Activated CD4-positive, alpha-beta memory T cell treated with anti-CD3 and anti-CD28 coated beads for 36 hours (primary cell): ENCODE data around the gene COL28A1. TPM values are rescaled to one million over a fixed set of nuclear protein-coding genes. Genes with fewer than 3 reads are reported as not detected.

ENCODE experiments used
- CTCF ChIA-PET: fragments of 350-600 bp; sonication (Branson Sonifier 250); formaldehyde crosslinking; loops from one replicate; lab custom pipeline; 2021; ENCODE audit warnings: antibody characterized with exemption, inconsistent platforms; lab: Charles Lee
- POLR2A ChIA-PET: fragments of 350-600 bp; sonication (Branson Sonifier 250); formaldehyde crosslinking; loops from one replicate; lab custom pipeline; 2021; ENCODE audit warnings: antibody characterized with exemption; lab: Charles Lee
- DNase-seq: peaks from one replicate; pipeline ENCODE4 v3.0.0-alpha.2; 2020
- H3K27ac Mint-ChIP-seq: one replicate; pipeline ENCODE4 v1.8.0; 2021; ENCODE audit warnings: mixed read lengths
- H3K27me3 Mint-ChIP-seq: one replicate; pipeline ENCODE4 v1.8.0; 2021; ENCODE audit warnings: mixed read lengths
- H3K36me3 Mint-ChIP-seq: one replicate; pipeline ENCODE4 v1.8.0; 2021; ENCODE audit warnings: mixed read lengths
- H3K4me1 Mint-ChIP-seq: one replicate; pipeline ENCODE4 v1.8.0; 2021; ENCODE audit warnings: low read depth, mixed read lengths
- H3K4me3 Mint-ChIP-seq: one replicate; pipeline ENCODE4 v1.8.0; 2021; ENCODE audit warnings: mild to moderate bottlenecking, mixed read lengths
- H3K9me3 Mint-ChIP-seq: one replicate; pipeline ENCODE4 v1.8.0; 2021; ENCODE audit warnings: mixed read lengths
- intact Hi-C: fragments of 100-400 bp; cut with micrococcal nuclease; formaldehyde crosslinking; loops from one replicate; pipeline ENCODE4 v1.15.1; 2023
- total RNA-seq, 2 experiments: library from RNA; stranded (reverse); gene quantifications; one replicate each; pipeline ENCODE4 v1.2.3, GENCODE V29; 2021

Gene COL28A1
- total RNA-seq, 2 experiments from 2014 or later, result 0.19 TPM; not detected in 1

DNA sequence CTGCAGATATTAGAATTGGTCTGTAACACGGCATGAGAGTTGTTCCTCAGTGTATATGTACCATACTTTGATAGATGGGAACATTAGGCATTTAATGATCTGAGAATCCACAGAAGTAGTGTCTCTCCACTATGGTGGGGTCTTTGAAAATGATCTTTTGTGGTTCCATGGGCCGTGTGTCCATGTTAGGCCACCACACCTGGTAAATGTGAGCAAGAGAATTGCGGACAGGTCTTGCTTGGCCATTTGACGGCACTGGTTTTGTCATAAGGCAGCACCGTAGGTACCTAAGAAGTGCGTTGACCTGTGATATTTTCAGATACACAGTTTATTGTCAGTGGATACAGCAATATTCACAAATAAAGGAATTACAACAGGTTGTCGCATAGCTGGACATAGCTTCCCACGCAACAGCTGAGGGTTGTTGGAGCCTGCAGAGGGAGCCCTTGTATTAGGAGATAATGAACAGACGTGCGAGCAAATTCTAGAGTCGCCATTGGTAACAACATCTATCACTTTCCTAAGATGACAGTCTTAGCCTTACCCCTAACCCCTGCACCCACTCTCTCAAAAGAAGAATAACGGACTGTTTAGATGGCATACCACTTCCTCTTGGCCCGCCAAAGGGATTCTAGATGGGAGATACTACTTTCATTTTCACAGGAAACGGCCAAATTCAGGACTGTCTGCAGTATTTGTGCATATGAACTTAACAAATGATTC is 111.4 kb downstream of the COL28A1 start:
- no peak overlapping the region for H3K27ac Mint-ChIP-seq
- peak overlapping the region; percentile 54 for H3K4me3 Mint-ChIP-seq
- peaks cover 5% of the 10 kb centered on the region for H3K4me1 Mint-ChIP-seq
- no peaks in the 10 kb centered on the region for H3K27me3 Mint-ChIP-seq
- H3K9me3 Mint-ChIP-seq, result no peaks in the 10 kb centered on the region
- POLR2A ChIA-PET, result interaction anchor here (0.5 kb wide), 1 partner anchor 456 kb away, joined by 3 read pairs; no protein-coding TSS in a partner anchor
- no peaks in the 10 kb centered on the region for H3K36me3 Mint-ChIP-seq
- DNase-seq, result peak; percentile 41
- CTCF ChIA-PET, result interaction anchor here (0.6 to 2.0 kb wide), 6 partner anchors 8 to 872 kb away, joined by 3 to 7 read pairs (median 4); partner anchors contain the start of gene C1GALT1
- intact Hi-C loops, result loop anchor here (2.0 kb wide), 1 partner anchor 116 kb away; no protein-coding TSS in a partner anchor

DNA sequence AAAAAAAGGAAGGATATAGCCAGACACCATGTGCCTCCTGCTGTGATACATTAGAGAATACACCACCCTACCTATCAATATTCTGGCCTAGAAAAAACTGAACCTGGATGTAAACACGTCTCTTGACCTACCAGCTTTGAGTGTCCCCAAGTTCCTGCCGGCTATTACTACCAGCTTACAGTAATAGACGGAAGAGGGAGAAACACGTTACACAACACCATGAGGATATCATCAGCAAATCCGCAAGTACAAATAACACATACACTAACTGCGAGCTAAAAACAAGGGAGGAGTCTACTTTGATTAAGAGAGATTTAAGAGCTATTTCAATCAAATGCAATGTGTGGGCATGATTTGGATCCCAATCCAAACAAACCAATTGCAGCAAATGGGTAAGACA is 113.0 kb downstream of the COL28A1 start:
- Mint-ChIP-seq H3K27me3 (no peaks in the 10 kb centered on the region), H3K4me1 (peaks cover 5% of the 10 kb centered on the region), H3K27ac (no peak overlapping the region), H3K9me3 (no peaks in the 10 kb centered on the region), H3K36me3 (no peaks in the 10 kb centered on the region), H3K4me3 (no peak overlapping the region)
- POLR2A ChIA-PET, result no interaction called here
- intact Hi-C loops, result no loop called here
- CTCF ChIA-PET, result interaction anchor here (2.0 kb wide), 1 partner anchor 319 kb away, joined by 7 read pairs; no protein-coding TSS in a partner anchor
- DNase-seq, result no peak

DNA sequence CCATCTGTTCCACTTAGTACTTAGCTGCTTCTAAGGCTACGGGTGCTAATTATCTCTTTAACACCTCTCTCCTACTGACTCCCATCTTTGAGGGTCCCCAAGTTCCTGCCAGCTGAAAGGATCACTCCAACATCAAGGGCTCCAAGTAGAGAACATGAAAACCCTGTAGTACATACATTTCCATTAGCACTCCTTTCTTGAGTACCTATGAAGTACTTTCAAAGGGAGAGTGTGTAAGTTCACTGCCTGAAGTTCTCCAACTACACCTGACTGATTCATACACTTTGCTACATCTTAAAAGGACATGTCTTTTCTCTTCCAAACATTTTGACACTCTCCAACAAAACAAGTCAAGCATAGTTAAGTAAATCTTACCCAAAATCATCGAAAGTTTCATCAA is 113.8 kb downstream of the COL28A1 start:
- H3K27ac Mint-ChIP-seq, result no peak overlapping the region
- no peaks in the 10 kb centered on the region for H3K27me3 Mint-ChIP-seq
- intact Hi-C loops, result no loop called here
- ChIA-PET POLR2A (no interaction called here), CTCF (no interaction called here)
- H3K9me3 Mint-ChIP-seq, result no peaks in the 10 kb centered on the region
- no peak overlapping the region for H3K4me3 Mint-ChIP-seq
- peaks cover 5% of the 10 kb centered on the region for H3K4me1 Mint-ChIP-seq
- no peaks in the 10 kb centered on the region for H3K36me3 Mint-ChIP-seq
- no peak for DNase-seq

DNA sequence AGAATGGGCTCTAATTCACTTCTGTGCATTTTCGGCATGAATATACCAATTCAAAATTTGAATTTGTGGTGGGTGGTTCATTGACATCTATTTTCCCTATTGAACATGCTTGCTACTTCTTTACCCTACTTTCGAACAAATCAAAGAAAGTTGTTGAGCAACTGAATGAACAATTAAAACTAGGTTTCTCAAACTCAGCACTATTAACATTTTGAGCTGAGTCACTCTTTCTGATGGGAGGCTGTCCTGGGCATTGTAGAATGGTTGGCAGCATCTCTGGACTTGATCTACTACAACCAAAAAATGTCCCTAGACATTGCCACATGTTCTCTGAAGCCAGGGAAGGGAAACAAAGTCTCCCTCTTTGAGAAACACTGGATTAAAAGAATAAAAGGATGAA is 116.7 kb downstream of the COL28A1 start:
- ChIA-PET POLR2A (no interaction called here), CTCF (no interaction called here)
- no peak for DNase-seq
- Mint-ChIP-seq H3K4me1 (peaks cover 7% of the 10 kb centered on the region), H3K27me3 (no peaks in the 10 kb centered on the region), H3K27ac (no peak overlapping the region), H3K9me3 (no peaks in the 10 kb centered on the region), H3K36me3 (no peaks in the 10 kb centered on the region), H3K4me3 (no peak overlapping the region)
- intact Hi-C loops, result loop anchor here (5.0 kb wide), 1 partner anchor 317 kb away; no protein-coding TSS in a partner anchor

DNA sequence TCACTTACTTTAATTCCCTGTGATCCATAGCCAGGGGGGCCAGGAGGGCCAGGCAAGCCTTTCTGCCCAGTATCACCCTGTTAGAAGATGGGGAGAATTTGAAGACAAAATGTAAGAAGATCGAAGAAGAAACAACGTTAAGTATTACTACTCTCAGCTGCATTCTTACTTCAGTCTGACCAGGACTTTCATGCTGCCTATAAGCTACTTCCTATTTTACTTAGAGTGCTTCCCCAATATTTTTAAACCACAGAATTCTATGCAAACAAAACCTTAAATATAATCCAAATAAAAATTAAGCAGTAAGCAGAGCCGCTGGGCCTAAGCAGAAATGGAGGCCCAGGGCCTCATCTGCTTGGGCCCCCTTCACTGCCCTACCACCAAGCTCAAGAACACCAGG is 117.8 kb downstream of the COL28A1 start:
- no peaks in the 10 kb centered on the region for H3K9me3 Mint-ChIP-seq
- no peaks in the 10 kb centered on the region for H3K36me3 Mint-ChIP-seq
- POLR2A ChIA-PET, result no interaction called here
- CTCF ChIA-PET, result interaction anchor here (0.5 to 1.1 kb wide), 2 partner anchors 9 to 260 kb away, joined by 3 read pairs; no protein-coding TSS in a partner anchor
- H3K27me3 Mint-ChIP-seq, result no peaks in the 10 kb centered on the region
- no peak overlapping the region for H3K4me3 Mint-ChIP-seq
- peaks cover 7% of the 10 kb centered on the region for H3K4me1 Mint-ChIP-seq
- intact Hi-C loops, result loop anchor here (5.0 kb wide), 1 partner anchor 316 kb away; no protein-coding TSS in a partner anchor
- no peak overlapping the region for H3K27ac Mint-ChIP-seq
- no peak for DNase-seq

DNA sequence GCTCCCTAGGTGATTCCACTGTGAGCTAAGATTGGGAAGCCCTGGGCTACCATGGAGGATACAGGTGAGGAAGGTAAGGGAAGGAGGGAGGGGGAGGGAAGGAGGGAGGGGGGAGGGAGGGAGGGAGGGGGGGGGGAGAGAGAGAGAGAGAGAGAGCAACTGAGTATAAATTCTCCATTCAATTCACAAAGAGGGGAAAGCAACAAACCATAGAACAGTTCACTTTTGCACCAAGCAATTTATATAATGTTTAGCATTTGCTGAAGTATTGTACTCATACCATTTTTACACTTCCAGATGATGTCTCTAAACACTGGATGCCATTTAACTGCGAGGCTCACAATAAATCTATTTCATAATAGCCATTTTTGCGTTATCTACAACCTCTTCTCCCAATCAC is 118.3 kb downstream of the COL28A1 start:
- no peak overlapping the region for H3K27ac Mint-ChIP-seq
- H3K36me3 Mint-ChIP-seq, result no peaks in the 10 kb centered on the region
- CTCF ChIA-PET, result interaction anchor here (0.5 to 1.6 kb wide), 3 partner anchors 9 to 314 kb away, joined by 3 to 8 read pairs (median 3); no protein-coding TSS in a partner anchor
- no peak overlapping the region for H3K4me3 Mint-ChIP-seq
- POLR2A ChIA-PET, result no interaction called here
- DNase-seq, result no peak
- H3K27me3 Mint-ChIP-seq, result no peaks in the 10 kb centered on the region
- H3K4me1 Mint-ChIP-seq, result peaks cover 7% of the 10 kb centered on the region
- H3K9me3 Mint-ChIP-seq, result no peaks in the 10 kb centered on the region
- intact Hi-C loops, result loop anchor here (5.0 kb wide), 1 partner anchor 315 kb away; no protein-coding TSS in a partner anchor

DNA sequence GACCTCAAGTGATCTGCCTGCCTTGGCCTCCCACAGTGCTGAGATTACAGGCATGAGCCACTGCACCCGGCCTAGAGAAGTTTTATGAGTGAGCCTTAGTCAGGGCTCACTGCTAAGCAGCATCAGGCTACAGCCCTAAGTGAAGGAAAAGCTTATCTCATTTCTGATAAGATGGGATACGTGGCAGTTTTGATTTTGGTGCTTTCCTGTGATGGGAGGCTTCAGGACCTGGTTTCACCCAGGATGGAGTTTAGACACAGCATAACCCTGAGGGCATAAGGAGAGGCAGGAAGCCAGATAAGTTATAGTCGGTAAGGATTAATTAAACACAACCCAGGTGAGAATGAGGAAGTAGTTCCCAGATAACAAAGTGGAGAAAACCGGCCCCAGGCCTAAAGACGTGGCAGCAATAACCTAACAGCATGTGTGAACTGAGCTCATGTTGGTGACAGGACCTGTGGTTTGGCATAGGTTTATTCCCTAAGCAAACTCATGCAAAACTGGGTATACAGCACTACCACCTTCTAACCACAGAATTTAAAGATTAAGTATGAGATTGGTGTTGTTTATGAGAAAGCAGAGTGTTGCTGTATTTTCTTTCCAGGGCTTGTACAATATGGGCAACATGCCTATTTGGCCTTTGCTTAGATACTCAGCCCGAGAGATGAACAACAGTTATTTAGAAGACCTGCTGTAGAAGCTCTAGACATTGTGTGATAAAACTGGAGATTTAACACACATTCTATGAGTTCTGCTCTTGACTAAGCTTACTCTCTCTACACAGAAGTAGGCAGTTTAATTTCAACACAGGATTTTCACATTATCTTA is 119.4 kb downstream of the COL28A1 start:
- POLR2A ChIA-PET, result interaction anchor here (1.2 kb wide), 1 partner anchor 23 kb away, joined by 3 read pairs; no protein-coding TSS in a partner anchor
- H3K9me3 Mint-ChIP-seq, result no peaks in the 10 kb centered on the region
- H3K36me3 Mint-ChIP-seq, result no peaks in the 10 kb centered on the region
- H3K4me3 Mint-ChIP-seq, result no peak overlapping the region
- CTCF ChIA-PET, result interaction anchor here (0.6 to 1.6 kb wide), 3 partner anchors 8 to 313 kb away, joined by 3 to 8 read pairs (median 4); no protein-coding TSS in a partner anchor
- peaks cover 7% of the 10 kb centered on the region for H3K4me1 Mint-ChIP-seq
- DNase-seq, result peak; percentile 38
- H3K27ac Mint-ChIP-seq, result peak overlapping the region; percentile 79
- H3K27me3 Mint-ChIP-seq, result no peaks in the 10 kb centered on the region
- intact Hi-C loops, result loop anchor here (1.0 to 5.0 kb wide), 2 partner anchors 234 to 314 kb away; partner anchors contain the start of gene C1GALT1

DNA sequence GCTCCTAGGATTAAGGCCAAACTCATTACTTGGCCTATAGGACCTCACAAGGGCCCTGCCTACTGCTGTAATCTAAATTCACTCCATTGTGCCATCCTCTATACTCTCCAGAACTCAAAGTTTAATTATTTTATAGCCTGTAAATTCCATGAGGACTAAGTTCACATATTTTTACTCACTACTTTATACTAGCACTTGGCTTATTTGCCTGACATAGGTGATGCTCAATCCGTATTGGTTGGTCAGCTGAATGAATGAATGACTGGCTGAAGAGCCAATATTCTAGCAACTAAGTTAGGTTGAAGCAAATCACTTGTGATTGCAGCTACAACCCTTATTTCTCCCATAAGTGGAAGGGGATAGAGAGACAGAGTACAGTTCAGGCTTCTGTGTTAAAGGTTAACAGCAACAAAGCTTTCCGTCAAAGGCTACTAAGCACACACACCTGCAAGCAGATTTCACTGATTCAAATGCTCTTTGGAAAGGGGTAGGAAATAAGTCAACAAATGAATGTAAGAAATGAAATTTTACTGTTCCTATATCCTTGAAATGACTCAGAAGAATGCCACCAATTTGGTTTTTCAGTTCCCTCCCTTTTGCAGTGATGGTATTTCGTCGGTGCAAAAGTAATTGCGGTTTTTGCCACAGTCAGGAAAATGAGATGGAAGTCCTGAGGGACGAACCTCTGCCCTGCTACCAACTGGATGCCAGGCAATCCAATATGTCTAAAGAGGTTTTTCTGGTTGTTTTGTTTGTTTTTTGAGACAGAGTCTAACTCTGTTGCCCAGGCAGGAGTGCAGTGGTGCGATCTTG is 120.7 kb downstream of the COL28A1 start:
- no peak for DNase-seq
- Mint-ChIP-seq H3K27ac (no peak overlapping the region), H3K4me3 (no peak overlapping the region), H3K36me3 (no peaks in the 10 kb centered on the region), H3K9me3 (no peaks in the 10 kb centered on the region), H3K27me3 (no peaks in the 10 kb centered on the region), H3K4me1 (peaks cover 7% of the 10 kb centered on the region)
- intact Hi-C loops, result loop anchor here (5.0 kb wide), 1 partner anchor 313 kb away; no protein-coding TSS in a partner anchor
- ChIA-PET POLR2A (no interaction called here), CTCF (no interaction called here)

DNA sequence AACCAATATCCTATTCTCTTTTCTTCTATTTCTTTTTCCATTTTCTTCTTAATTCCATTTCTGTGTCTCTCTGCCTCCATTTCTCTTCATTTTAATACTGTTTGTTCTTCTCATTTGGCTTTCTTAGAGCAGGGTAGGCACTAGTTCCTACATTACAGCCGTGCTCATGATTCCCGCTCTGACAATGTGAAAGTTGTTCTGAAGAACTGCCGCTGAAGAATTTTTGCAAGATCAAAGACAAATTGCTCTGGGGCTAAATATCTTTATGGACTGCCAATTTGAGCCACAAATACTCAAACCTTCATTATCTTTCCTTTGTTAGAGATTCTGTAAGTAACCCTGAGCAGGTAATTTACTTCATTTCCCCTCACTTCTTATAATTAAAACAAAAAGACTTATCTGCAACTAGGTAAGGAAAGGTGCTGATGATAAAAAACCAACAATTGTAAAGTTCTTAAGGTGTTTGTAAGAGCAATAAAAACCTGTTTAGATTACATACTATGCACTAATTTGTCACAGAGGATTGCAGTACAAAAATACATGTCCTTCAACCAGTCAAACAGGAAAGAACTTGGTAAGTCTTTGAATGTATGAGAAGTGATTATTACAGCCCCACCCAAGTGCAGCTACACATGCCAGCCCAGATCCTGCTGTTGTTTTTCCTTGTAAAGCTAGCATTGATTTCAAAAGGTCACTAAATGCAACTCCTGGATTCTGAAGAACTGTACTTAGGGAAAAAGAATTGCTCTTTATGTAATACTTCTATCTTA is 127.5 kb downstream of the COL28A1 start:
- Mint-ChIP-seq H3K27ac (no peak overlapping the region), H3K4me1 (no peaks in the 10 kb centered on the region), H3K9me3 (peaks cover 5% of the 10 kb centered on the region), H3K27me3 (no peaks in the 10 kb centered on the region), H3K36me3 (no peaks in the 10 kb centered on the region), H3K4me3 (no peak overlapping the region)
- ChIA-PET CTCF (interaction anchor here (1.0 kb wide), 1 partner anchor 305 kb away, joined by 3 read pairs; no protein-coding TSS in a partner anchor), POLR2A (no interaction called here)
- no peak for DNase-seq
- intact Hi-C loops, result no loop called here

DNA sequence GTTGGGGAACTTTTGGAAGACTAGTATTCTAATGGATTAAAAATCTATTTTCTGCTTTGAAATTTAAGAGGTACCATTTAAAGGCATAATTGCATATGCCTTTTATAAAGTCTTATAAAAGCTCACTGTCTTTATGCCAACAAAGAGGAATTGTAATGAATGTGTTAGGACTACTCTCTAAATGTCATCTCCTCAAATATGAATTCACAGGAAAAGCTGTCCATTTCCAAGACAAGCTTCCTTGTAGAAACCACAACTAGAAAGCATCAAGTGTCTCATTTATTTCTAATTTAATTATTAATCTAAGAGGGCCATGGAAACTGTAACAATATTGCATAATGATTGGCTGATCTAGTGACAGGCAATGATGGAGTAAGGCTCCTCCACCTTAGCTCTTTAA is 130.2 kb downstream of the COL28A1 start:
- H3K27ac Mint-ChIP-seq, result no peak overlapping the region
- no peaks in the 10 kb centered on the region for H3K36me3 Mint-ChIP-seq
- H3K4me3 Mint-ChIP-seq, result no peak overlapping the region
- ChIA-PET POLR2A (no interaction called here), CTCF (interaction anchor here (0.6 kb wide), 1 partner anchor 113 kb away, joined by 4 read pairs; no protein-coding TSS in a partner anchor)
- intact Hi-C loops, result no loop called here
- peaks cover 5% of the 10 kb centered on the region for H3K9me3 Mint-ChIP-seq
- no peak for DNase-seq
- H3K4me1 Mint-ChIP-seq, result no peaks in the 10 kb centered on the region
- no peaks in the 10 kb centered on the region for H3K27me3 Mint-ChIP-seq

DNA sequence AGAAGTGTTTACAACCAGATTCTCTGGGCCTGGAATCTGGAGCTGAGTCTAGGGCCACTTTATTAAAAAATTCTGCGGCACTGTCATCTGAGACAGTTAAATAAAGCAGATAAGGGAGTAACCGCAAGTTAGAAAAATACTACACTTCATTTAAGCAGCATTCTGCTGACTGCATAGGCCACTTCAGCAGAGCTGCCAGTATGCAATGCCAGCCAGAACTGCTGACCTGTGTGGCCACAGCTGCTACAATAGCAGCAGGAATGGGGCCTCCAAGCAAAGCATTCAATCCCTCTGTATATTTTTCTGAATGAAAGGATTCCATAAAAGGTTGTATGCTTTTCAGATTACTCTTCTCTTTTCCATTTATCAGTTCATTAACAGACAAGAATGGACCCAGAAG is 136.0 kb downstream of the COL28A1 start:
- Mint-ChIP-seq H3K4me3 (no peak overlapping the region), H3K27me3 (no peaks in the 10 kb centered on the region), H3K27ac (no peak overlapping the region), H3K9me3 (no peaks in the 10 kb centered on the region), H3K4me1 (no peaks in the 10 kb centered on the region), H3K36me3 (no peaks in the 10 kb centered on the region)
- intact Hi-C loops, result no loop called here
- no peak for DNase-seq
- ChIA-PET POLR2A (no interaction called here), CTCF (no interaction called here)
